ENCODE measurements around the gene S100PBP.

GRCh38 chr1:32877211-32878110, 60.0 kb downstream of the S100PBP start:
- TF ChIP-seq CTCF (IDR thresholded peaks at IDR 0.05; ENCODE audit: low read depth, low read length) = no peak
- no peak for TF ChIP-seq EZH2phosphoT487 (IDR thresholded peaks at IDR 0.05; ENCODE audit: low read depth)

All from OCI-LY3 (cell line).